Measurements from ENCODE around the gene ZNF12. TPM values are rescaled to one million over a fixed set of nuclear protein-coding genes. Genes with fewer than 3 reads are reported as not detected.

ZNF12 gene
- total and polyA plus RNA-seq, 2 of the 8 experiments (the other 6 are each of a cell fraction or from before 2014, with no cell fraction given), result 6.7 to 16.2 TPM

DNA sequence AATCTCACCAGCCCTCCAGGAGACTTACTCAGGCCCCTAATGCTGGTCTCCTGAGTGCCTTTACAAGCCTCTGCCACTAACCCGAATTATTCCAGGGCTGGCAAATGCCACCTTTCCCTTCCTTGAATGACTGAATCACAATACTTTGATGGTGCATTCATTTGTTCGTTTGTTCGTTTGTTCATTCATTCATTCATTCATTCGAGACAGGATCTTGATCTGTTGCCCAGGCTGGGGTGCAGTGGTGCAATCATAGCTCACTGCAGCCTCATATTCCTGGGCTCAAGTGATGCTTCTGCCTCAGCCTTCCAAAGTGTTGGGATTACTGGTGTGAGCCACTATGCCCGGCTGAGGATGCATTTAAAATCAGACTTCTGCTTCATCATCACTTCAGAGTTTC is 6.0 kb downstream of the ZNF12 start (continued):
- TF ChIP-seq, protein P1, sequence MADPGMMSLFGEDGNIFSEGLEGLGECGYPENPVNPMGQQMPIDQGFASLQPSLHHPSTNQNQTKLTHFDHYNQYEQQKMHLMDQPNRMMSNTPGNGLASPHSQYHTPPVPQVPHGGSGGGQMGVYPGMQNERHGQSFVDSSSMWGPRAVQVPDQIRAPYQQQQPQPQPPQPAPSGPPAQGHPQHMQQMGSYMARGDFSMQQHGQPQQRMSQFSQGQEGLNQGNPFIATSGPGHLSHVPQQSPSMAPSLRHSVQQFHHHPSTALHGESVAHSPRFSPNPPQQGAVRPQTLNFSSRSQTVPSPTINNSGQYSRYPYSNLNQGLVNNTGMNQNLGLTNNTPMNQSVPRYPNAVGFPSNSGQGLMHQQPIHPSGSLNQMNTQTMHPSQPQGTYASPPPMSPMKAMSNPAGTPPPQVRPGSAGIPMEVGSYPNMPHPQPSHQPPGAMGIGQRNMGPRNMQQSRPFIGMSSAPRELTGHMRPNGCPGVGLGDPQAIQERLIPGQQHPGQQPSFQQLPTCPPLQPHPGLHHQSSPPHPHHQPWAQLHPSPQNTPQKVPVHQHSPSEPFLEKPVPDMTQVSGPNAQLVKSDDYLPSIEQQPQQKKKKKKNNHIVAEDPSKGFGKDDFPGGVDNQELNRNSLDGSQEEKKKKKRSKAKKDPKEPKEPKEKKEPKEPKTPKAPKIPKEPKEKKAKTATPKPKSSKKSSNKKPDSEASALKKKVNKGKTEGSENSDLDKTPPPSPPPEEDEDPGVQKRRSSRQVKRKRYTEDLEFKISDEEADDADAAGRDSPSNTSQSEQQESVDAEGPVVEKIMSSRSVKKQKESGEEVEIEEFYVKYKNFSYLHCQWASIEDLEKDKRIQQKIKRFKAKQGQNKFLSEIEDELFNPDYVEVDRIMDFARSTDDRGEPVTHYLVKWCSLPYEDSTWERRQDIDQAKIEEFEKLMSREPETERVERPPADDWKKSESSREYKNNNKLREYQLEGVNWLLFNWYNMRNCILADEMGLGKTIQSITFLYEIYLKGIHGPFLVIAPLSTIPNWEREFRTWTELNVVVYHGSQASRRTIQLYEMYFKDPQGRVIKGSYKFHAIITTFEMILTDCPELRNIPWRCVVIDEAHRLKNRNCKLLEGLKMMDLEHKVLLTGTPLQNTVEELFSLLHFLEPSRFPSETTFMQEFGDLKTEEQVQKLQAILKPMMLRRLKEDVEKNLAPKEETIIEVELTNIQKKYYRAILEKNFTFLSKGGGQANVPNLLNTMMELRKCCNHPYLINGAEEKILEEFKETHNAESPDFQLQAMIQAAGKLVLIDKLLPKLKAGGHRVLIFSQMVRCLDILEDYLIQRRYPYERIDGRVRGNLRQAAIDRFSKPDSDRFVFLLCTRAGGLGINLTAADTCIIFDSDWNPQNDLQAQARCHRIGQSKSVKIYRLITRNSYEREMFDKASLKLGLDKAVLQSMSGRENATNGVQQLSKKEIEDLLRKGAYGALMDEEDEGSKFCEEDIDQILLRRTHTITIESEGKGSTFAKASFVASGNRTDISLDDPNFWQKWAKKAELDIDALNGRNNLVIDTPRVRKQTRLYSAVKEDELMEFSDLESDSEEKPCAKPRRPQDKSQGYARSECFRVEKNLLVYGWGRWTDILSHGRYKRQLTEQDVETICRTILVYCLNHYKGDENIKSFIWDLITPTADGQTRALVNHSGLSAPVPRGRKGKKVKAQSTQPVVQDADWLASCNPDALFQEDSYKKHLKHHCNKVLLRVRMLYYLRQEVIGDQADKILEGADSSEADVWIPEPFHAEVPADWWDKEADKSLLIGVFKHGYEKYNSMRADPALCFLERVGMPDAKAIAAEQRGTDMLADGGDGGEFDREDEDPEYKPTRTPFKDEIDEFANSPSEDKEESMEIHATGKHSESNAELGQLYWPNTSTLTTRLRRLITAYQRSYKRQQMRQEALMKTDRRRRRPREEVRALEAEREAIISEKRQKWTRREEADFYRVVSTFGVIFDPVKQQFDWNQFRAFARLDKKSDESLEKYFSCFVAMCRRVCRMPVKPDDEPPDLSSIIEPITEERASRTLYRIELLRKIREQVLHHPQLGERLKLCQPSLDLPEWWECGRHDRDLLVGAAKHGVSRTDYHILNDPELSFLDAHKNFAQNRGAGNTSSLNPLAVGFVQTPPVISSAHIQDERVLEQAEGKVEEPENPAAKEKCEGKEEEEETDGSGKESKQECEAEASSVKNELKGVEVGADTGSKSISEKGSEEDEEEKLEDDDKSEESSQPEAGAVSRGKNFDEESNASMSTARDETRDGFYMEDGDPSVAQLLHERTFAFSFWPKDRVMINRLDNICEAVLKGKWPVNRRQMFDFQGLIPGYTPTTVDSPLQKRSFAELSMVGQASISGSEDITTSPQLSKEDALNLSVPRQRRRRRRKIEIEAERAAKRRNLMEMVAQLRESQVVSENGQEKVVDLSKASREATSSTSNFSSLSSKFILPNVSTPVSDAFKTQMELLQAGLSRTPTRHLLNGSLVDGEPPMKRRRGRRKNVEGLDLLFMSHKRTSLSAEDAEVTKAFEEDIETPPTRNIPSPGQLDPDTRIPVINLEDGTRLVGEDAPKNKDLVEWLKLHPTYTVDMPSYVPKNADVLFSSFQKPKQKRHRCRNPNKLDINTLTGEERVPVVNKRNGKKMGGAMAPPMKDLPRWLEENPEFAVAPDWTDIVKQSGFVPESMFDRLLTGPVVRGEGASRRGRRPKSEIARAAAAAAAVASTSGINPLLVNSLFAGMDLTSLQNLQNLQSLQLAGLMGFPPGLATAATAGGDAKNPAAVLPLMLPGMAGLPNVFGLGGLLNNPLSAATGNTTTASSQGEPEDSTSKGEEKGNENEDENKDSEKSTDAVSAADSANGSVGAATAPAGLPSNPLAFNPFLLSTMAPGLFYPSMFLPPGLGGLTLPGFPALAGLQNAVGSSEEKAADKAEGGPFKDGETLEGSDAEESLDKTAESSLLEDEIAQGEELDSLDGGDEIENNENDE (IDR thresholded peaks at IDR 0.05; ENCODE audit: insufficient replicate concordance, low read length), result no peak
- no peak for TF ChIP-seq CHD1 (IDR thresholded peaks at IDR 0.05; ENCODE audit: low read depth, low read length)

All from H1 (cell line).